GM21515 (cell line): ENCODE results near the gene PITX2.

Experiments
- ATAC-seq: cut with Tn5 transposase; IDR thresholded peaks from one replicate; pipeline ENCODE4 v1.9.1; 2021; ENCODE audit not compliant: unreplicated experiment

Gene PITX2

DNA sequence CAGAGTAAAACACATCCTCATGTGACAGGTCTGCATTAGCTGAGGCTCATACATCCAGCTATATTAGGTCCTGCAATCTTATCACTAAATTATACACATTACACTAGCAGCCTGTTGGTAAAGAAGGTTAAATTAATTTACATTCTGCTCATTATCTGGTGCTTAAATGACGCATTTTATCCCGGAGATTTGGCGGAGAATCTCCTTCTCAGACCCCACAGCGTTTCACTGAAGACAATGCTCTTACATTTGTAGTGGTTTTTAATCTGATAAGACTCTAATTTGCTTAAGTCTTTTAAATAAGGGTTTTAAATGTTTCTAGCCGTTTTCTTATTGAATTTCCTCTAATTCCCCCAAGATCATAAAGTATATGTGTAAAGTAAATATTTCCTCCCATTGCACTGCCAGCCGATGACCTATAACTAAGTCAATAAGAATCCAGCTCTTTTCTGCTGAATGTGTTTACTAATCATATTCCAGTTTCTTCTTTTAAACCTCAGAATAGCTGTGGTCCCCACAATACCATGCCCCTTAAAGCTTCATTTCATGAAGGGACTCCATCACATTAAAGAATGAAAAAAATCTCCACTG is 2.1 kb upstream of the PITX2 start:
- ATAC-seq: no peak

DNA sequence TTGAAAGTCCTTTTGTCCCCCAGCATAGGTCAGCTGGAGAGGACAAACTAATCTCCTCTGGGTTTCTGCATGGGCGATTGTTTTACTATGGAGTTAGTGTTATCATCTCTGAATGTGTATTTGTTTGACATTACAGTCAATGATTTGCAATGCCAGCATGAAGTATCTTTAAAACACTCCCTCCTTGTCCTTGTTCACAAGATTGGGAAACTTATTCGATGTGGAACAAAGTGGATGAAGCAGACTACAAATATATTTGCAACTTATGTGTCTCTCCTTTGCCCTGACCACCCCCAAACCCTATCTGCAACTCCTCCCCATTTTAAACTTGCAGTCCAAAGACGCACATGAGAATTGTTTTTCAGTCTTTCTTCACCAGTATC is 1.5 kb upstream of the PITX2 start:
- no peak for ATAC-seq

GRCh38 chr4:110623718-110624397 is 981 bp upstream of the PITX2 start:
- no peak for ATAC-seq

DNA sequence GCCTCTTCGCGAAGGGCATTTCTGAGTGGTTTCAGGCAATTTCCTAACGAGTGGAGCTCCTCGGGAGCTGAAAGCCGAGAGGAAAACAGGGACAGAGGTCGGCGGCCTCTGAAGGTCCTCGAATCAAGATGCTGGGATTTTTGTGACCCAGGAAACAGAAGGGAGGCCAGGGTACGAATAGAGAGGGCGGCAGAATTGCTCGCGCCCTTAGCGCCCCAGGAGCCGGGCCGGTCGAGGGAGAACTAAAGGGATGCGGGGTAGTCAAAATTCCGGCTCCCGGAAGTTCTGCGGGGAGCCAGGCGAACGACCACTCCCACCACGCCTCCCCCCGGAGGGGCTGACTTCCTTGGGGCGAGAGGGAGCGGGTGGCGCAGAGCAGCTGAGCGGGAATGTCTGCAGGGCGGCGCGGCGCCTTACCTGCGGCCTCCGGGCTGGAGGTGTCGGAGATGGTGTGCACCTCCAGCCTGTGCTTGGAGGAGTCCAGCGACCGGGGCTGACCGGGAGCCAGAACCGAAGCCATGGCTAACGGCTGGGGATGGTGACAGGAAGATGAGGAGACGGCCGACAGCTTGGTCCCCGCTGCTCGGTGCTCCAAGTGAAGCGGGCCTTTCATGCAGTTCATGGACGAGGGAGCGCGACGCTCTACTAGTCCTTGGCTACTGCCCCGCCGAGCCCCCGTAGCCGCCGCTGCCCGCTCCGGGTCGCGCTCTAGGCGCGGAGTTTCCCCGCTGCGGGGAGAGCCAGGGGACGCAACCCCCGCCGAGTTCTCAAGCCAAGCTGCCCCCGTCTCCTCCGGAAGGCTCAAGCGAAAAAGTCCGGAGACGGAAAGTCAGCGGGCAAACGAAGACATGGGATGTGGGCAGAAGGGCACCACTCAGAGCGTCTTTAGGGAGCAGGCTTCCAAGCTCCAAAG is 782 bp downstream of the PITX2 start:
- ATAC-seq: no peak

DNA sequence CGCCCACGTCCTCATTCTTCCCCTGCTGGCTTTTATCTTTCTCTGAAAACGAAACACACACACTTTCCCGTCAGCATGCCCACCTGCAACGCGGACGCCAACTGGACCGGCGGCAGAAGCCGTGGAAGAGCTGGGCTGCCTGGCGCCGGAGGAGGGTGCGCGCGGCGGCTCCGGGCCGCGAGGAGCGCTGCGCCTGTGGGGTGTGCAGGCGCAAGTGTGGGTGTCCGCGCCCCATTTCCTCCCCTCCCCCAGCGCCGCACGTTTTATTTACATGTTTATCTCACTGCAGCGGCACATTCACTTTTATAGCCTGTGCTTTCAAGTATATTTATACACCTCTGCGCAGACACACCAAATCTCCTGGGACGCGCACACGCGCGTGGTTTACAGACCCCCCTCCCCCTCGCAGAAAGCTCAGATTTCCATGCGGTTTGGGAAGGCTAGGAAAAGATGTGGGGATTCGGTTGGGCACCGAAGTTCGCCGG is 1.5 kb downstream of the PITX2 start:
- ATAC-seq: no peak

DNA sequence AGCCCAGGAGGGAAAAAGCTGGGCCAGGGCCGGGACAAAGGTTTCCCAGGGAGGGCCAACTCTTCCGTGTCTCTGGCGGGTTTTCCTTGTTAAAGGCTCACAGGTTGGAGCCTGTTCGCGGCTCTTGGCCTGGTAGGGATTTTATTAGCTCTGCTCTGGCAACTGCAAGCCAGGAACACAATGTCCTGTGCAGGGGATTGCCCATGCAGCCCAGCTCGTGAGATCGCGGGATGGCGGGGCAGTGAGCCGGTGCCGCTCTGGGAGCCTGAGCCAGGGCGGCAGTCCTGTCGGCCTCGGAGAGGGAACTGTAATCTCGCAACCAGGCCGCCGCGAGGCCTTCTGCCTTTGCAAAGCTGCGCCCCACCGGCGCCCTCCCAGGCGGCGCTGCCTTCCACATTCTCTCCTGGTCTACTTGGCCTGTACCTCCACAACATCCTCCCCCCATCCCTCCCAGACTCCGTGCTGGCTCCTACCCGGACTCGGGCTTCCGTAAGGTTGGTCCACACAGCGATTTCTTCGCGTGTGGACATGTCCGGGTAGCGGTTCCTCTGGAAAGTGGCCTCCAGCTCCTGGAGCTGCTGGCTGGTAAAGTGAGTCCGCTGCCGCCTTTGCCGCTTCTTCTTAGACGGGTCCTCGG is 2.1 kb downstream of the PITX2 start:
- ATAC-seq: no peak

DNA sequence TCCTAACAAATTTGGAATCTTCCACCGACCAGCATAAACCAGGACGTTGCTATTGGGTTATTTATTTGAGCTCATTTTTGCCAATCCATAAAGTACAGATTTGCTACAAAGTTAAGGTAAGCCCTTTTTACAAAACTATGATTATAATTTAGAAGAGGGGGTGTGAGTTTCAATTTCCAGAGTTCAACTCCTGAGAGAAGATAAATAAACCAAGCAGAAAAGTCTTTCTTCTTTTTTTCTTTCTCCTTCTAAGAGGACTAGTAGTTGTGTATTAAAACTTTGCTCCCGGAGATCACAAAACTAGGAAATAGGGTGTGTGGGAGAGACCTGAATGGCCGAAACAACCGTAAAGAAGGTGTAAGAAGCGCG is 2.6 kb downstream of the PITX2 start:
- no peak for ATAC-seq

GRCh38 chr4:110619463-110620247 is 3.2 kb downstream of the PITX2 start:
- no peak for ATAC-seq

DNA sequence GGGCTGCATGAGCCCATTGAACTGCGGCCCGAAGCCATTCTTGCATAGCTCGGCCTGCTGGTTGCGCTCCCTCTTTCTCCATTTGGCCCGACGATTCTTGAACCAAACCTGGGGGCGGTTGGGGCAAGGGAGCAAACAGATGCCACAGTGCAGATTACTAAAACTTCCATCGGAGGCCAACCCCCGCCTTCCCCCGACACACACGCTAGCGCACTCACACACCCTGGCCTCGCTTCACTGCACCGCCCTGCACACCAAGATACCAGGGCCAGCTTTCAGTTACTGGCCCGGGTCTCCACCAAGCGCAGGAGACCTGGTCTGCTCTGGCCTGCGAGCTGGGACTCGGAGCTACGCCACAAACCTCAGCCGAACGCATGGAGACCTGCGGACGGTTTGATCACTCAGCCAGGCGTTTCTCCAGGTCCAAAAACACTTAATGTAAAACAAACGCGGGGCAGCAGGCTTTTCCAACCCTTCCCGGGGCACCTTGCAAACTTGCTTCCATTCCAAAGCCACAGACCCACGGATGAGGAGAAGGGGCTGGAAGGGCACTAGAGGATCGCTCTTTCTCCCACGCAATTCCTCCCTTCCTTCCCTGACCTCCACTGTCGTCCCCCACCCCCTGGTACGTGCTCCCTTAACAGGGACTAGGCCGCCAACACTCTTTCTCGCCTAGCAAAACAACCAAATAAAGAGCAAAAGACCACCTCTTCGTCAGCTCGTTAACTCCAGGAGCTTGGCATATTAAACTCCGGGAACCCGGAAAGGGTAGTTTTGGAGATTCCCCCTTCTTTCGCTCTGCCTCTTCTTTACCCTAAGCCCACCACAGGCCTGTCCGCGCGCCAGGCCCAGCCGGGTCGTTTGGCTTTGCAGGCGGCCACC is 4.1 kb downstream of the PITX2 start:
- ATAC-seq: no peak

- ATAC-seq: no peak
Observed at GRCh38 chr4:110617646-110618580, 5.0 kb downstream of the PITX2 start.

- no peak for ATAC-seq
Observed at GRCh38 chr4:110617075-110617640, 5.7 kb downstream of the PITX2 start.

- no peak for ATAC-seq
Observed at GRCh38 chr4:110616238-110617074, 6.4 kb downstream of the PITX2 start.

DNA sequence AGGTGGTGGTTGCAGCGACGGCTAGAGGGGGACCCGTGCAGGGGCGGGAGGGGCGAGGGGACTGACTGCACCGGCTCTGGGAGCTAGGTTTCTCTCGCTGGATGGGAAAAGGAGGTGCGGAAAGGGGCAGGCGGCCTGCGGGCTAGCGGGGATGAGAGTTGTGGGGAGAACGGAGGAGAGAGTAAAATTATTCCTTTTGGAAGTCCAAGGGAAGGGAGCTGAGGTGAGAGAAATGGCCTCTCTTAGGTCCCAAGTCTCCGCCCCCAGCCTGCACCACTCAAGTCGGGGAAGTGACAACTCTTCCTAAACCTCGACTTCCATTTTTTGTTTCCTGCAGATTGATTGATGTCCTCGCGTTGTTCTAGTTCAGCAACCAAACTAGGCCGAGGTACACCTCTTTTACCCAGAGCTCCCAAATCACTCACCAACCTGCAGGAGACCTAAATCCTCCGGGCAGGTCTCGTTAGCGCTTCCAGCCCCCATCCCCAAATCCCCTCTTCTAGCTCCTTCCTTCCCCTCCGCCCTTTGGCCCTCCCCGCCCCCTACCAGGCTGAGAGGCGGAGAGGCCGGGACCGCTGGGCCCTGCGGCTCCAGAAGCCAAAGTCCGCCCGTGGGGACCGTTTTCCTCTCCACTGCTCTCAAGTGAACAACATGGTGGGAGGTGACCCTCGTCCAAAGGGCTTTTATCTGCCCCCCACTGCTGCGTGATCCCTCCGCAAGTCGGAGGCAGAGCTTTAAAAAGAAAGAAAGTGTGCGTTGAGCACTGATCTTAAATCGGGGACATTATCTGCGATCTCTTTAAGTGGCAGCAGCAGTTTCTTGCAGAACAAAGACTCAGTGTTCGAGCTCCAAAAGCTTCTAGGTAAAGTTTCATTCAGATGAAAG is 7.3 kb downstream of the PITX2 start:
- no peak for ATAC-seq

DNA sequence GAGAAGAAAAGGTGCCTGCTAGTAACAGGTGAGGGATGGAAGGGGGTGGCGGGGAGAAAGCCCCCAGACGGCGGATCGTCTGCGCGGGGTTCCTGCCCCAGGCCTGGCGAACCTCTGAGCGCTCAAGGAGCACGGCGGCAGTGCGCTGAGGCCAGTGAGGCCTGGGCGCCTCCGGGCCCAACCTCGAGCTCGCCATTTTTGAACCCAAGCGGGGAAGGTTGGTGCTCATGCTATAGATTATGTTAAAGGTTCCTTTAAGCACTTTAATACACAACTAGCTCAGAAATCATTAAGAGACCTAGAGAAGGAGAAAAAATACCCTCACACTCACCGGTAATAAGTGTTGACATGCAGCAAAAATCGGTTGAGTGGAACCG is 7.9 kb downstream of the PITX2 start:
- no peak for ATAC-seq

- no peak for ATAC-seq
Observed at GRCh38 chr4:110614173-110614963, 8.5 kb downstream of the PITX2 start.

GRCh38 chr4:110613745-110614144 is 9.1 kb downstream of the PITX2 start:
- ATAC-seq: no peak
